HG03521 (cell line): ENCODE results near the gene LRIT2.

ENCODE experiments used
- ATAC-seq: cut with Tn5 transposase; IDR thresholded peaks from one replicate; pipeline ENCODE4 v1.9.1; 2021; ENCODE audit warnings: mild to moderate bottlenecking, moderate library complexity; ENCODE audit not compliant: unreplicated experiment

LRIT2 gene

DNA sequence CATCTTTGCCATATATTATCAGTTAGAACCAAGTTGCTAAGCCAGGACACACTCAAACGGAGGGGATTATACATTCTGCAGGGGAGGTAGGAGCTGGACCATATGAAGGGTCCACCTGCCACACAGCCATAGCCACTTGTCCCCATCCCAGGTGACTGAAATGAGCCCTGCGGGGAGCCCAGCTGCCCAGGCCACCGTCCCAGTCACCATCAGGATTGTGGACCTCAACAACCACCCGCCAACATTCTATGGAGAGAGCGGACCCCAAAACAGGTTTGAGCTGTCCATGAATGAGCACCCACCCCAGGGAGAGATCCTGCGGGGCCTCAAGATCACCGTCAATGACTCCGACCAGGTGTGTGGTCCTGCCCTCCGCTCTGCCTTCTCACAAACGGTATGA, 17.3 kb downstream of the LRIT2 start:
- ATAC-seq = no peak

GRCh38 chr10:84205853-84206525, 19.4 kb downstream of the LRIT2 start:
- no peak for ATAC-seq

DNA sequence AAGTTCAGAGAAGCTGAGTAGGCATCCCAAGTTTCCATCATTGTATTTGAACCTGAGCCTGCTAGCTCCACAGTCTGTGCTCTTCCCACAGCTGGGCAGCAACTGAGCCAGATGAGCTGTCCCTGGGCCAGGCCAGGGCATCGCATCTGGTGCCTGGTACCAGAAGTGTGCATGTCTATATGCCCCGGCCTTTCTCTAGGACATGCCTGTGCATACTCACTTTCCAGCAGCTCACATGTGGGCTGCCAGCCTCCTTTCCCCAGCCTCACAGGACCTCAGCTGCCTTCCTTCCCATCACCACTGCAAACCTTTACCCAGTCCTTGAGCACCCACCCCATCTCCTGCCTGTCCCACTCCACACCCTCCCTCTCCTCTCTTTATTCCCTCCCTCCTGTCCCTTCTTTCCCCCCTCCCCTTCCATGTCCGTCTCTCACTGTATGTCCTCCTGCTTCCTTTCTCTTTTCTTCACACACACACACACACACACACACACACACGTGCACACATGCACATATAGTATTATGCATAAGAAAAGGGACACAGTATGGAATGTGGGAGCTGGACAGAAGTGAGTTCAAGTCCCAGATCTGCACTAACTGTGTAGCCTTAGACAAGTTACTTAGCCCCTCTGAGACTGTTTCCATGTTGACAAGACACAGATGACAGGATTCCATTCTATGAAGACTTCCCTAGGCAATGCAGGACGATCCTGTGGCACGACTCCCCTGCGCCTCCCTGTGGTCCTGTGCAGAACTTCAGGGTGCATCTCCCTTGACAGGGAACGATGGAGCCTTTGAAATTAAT, 20.1 kb downstream of the LRIT2 start:
- peak; percentile 67 for ATAC-seq

- no peak for ATAC-seq
Observed at GRCh38 chr10:84204610-84205009, 20.7 kb downstream of the LRIT2 start.

GRCh38 chr10:84204122-84204521, 21.2 kb downstream of the LRIT2 start:
- ATAC-seq = peak; percentile 61

DNA sequence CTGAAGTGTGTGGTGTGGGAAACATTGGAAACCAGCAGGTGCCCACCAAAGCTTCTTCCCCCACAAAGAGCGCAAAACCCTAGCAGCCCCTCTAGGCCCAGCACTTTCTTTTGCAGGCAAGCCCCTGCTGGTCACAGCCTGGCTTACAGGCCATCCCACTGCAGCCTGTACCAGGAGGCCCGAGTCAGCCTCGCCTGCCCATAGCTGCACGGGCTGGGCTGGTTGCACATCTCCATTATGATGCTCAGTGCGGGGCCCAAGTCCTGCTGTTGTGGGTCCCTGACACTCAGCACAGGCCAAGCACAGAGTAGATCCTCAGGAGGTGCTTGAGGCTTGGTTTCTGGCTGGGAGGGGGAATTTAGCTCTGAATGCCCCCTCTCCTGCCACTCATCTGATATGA, 23.0 kb downstream of the LRIT2 start:
- ATAC-seq = no peak

DNA sequence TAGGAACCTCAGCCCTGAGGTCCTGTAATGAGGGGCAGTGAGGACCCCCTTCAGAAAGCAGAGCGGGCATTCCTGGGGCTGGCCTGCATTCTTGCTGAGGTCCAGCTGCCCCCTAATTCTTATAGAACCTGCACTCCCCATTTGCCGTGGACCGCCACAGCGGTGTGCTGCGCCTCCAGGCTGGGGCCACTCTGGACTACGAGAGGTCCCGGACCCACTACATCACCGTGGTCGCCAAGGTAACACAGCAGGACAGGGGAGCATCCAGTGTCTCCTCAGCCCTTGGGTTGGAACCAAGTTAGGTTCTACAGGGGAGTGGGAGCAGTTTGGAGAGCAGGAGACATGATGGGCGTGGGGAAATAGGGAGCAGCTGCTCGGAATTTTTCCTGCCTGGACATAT, 23.7 kb downstream of the LRIT2 start:
- ATAC-seq = no peak

- no peak for ATAC-seq
Observed at GRCh38 chr10:84201244-84201606, 24.1 kb downstream of the LRIT2 start.

- ATAC-seq = no peak
Observed at GRCh38 chr10:84200537-84201243, 24.7 kb downstream of the LRIT2 start.

DNA sequence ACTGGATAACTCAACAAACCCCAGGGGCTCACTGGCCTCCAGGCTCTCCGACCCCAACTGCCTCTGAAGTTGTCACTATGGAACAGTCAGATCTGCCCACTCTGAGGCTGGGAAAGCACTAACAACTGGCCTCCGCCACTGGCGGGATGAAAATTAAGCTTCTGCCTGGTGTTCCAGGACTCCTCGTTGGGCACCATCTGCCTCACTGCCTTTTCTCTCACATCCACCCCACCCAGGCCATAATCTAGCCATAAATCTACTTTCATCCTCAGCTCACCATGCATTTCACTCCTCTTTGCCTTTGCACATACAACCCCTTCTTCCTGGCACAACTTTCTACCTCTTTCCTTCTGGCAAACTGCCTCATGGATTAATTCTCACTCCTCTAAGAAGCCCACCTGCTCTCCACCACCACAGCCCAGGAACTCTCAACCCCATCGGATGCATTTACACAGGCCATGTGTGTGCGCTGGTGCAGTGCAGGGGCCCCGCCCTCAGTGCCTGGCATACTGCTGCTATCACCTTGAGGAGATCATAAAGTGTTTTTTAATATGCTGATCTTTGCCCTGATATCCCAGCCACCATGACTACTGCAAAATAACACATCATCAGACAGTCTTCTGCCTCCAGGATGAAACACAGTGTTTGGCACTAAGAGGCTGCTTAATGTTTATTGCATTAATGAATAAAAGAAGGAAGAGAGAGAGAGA, 27.0 kb downstream of the LRIT2 start:
- no peak for ATAC-seq

DNA sequence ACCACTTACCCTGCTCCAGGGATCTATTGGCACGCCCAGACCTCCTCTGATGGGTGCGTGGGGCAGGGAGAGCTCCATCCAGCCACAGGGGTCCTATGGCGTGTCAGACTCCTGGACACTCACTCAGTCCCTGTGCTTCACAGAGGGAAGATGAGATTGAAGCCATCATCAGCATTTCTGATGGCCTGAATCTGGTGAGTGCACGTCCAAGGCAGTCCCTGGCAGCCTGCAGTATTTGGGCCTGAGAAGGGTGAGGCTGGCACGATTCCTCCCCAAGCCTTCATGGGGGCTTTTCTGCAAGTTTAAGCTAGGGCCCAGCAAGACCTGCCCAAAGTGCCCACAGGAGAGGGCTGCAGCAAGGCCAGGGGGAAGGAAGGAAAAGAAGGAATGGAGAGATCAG, 27.7 kb downstream of the LRIT2 start:
- ATAC-seq = no peak

DNA sequence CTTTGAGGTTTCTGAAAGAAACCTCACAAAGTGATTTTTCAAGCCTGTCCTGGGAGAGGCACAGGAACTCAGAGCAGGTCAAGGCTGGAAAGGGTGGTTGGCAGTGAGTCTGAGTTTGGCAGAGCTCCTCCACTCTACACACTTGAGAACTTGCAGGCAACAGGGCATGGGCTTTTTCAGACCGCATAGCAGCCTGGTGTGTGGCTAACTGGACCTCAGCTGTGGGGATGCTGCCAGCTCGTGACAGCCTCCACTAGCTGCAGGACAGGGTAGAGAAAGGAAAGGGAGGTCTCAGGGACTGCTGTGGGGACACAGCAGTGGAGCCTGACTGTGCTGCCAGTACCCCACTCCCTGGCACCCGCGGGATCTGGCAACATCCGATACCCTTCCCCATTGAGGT, 28.4 kb downstream of the LRIT2 start:
- ATAC-seq = no peak

DNA sequence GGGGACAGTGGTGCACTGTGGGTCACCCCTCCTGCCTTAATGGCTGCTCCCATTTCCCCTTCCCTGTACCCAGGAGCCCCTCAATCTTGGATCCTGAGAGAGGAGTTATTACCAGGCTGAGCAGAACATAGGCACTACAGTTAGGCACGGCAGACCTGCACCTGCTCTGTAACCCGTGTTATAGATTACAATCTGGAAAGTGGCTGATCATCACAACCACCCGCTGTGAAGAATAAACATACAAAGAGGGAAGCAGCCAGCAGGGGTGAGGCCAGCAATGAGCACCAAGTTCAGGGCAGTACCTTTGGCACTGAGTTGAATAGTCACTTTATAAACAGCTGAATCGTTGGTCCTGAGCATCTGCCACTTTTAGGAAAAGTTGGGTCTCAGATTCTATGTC, 29.3 kb downstream of the LRIT2 start:
- no peak for ATAC-seq

DNA sequence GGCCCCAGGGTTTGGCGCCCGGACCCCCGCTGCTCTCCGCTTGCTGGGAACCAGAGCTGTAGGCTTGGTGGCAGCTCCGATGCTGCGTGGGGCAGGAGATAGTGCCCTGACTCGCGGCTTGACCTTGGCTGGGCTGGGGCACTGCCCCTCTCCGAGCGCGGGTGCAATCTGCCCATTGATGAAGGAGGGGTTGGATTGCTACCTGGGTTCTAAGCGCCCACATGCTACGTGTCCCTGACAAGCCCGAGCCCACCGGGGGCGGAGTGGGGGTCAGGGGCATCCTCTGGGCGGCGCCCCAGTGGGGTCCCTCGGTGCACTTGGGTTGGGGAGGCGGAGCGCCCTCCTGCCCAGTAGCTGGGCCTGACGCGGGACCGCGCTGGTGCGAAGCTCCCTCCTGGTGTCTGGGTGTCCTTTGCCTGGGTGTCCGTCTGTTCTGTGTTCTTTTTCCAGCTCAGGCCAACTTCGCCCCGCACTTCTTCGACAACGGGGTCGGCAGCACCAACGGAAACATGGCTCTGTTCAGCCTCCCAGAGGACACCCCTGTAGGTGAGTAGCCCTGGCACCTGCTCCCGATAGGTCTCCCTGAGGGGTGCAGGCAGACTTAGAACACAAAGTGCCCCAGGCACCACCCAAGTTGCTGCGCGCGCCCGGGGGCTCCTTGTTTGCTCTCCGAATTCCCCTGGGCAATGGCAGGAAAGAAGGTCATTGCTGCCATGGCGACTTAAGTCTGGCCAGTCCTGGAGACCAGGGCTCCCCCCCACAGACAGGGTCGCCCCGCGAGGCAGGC, 30.1 kb downstream of the LRIT2 start:
- peak; percentile 3 for ATAC-seq

GRCh38 chr10:84194424-84195043, 30.8 kb downstream of the LRIT2 start, which contains the start of gene CDHR1:
TSS of gene CDHR1 (plus strand) at chr10:84194537. CDS start at chr10:84194761, 224 bp downstream.
- peak; percentile 86 for ATAC-seq

GRCh38 chr10:84193846-84194423, 31.4 kb downstream of the LRIT2 start:
- no peak for ATAC-seq

- no peak for ATAC-seq
Observed at GRCh38 chr10:84193327-84193726, 32.0 kb downstream of the LRIT2 start.

DNA sequence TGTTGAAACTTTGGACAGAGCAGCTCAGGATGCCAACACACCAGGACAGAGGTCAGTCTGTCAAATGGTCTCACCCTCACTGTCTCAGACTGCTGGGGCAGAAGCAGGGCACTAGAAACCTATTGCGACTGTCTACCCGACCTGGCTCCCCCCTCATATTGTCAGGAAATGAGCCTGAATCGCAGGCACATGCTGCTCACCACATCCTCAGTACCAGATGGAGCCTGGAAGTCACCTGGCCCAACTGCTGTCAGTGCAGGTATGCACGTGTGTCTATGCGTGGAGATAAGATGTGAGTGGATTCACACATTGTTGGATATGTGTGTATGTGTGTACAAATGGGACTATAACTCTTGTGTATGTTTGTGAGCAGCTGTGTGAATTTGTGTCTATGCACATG, 34.2 kb downstream of the LRIT2 start:
- ATAC-seq = no peak

DNA sequence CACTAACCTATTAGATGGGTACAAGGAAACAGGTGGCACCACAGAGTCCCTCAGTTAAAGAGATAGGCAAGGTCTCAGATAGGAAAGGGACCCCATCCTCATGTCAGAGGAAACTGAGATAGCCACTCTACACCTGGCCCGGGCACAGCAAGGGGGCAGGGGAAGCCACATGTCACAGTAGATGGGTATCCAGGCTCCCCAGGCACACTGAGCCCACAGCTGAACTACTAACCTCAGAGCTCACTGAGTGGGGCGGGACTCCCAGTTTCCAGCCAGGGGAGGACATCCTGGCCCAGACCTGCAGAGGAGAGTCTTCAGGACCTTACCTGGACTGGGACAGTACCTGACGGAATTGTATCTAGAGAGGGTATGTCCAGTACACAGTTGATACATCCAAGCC, 34.7 kb downstream of the LRIT2 start:
- ATAC-seq = no peak

DNA sequence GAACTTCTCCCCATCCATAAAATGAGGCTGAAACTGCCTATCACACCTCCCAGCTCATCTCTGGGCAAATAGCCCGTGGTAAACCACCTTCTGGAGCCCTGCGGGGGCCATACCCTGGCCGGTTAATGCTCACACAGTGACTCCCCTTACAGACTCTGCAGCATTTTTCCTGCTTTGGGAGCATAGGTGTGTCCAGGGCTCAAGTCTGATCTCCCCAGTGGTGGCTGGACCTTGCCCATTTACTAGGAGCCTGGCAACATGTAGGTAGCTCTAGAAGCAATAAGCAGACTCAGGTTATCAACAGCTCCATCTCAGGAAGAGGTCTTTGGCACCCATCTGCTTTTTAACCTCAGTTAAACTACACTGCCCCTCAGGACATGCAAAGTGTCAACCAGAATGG, 36.5 kb downstream of the LRIT2 start:
- ATAC-seq = no peak
